ENCODE results near the gene YIPF3. TPM values are rescaled to one million over a fixed set of nuclear protein-coding genes. Genes with fewer than 3 reads are reported as not detected.
A peak's percentile ranks its signal among the peaks of the same experiment; 100 is the strongest.

The YIPF3 gene
- total and polyA plus RNA-seq, 2 donors (not counting 1 experiment from before 2014, with no cell fraction given), result 64.3 to 92.6 TPM

DNA sequence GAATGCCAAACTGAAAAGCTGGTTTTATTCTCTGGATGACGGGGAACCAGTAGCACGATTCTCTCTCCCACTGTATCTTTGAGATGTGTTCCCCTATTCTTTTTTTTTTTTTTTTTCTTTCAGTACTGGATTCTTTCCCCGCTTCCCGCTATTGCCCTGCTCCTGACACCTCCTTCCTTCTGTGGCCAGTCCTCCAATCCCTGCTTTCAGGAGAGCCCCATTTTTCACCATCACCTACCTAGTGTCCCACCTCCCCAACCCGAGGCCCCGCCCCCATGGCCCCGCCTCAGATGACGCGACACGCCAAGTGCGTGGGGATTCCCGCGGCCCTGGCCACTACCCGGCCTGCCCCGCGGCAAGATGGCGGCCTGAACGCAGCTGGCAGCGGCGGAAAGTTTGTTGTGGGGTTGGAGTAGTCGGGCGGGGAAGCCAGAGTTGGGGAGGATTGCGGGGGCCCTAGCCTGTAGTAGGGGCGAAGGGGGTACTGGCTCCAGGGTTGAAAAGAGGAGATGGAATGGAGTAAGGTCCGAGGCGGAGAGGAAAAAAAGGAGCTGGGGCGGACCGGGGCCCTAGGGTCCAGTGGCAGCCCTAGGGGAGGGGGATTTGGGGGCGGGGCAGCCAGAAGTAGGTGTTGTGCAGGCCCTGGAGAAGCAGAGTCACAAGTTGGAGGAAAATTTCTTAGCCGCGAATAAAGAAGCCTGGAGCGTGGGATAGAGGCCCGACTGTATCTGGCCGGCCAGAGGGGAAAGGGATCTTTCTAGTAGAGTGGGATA, 39.3 kb downstream of the YIPF3 start, which contains the start of gene TJAP1:
TSS of gene TJAP1 (plus strand) at position 336 of the 773 bp plus-strand sequence. CDS start 21,432 bp downstream, outside the sequence.
- intact Hi-C loops (cut with micrococcal nuclease), result loop anchor here (1.0 to 2.0 kb wide), 8 partner anchors 23 to 306 kb away; partner anchors contain the start of genes ABCC10, CUL9, DLK2 and LRRC73
- H3K27ac ChIP-seq (ENCODE audit: low read length in 2 of 2), result peak within 1 kb of the TSS; percentile 79 to 97
- peaks cover 6% of the 10 kb centered on the region for H4K20me1 ChIP-seq (ENCODE audit: control insufficient read depth, insufficient read depth, low read length, poor library complexity, severe bottlenecking)
- POLR2A ChIA-PET, result interaction anchor here (0.6 to 1.7 kb wide), 10 partner anchors 19 to 253 kb away, joined by 3 to 8 read pairs (median 5); partner anchors contain the start of gene LRRC73
- no peaks in the 10 kb centered on the region for H3K9me3 ChIP-seq (ENCODE audit: control extremely low read depth in 1 of 3, control insufficient read depth in 2 of 3, insufficient read depth in 1 of 3, low read length in 2 of 3)
- no peaks in the 10 kb centered on the region for H3K27me3 Mint-ChIP-seq
- TF ChIP-seq, protein P1, sequence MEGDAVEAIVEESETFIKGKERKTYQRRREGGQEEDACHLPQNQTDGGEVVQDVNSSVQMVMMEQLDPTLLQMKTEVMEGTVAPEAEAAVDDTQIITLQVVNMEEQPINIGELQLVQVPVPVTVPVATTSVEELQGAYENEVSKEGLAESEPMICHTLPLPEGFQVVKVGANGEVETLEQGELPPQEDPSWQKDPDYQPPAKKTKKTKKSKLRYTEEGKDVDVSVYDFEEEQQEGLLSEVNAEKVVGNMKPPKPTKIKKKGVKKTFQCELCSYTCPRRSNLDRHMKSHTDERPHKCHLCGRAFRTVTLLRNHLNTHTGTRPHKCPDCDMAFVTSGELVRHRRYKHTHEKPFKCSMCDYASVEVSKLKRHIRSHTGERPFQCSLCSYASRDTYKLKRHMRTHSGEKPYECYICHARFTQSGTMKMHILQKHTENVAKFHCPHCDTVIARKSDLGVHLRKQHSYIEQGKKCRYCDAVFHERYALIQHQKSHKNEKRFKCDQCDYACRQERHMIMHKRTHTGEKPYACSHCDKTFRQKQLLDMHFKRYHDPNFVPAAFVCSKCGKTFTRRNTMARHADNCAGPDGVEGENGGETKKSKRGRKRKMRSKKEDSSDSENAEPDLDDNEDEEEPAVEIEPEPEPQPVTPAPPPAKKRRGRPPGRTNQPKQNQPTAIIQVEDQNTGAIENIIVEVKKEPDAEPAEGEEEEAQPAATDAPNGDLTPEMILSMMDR (IDR thresholded peaks at IDR 0.05), result no peak
- no peak for TF ChIP-seq EZH2 (IDR thresholded peaks at IDR 0.05; ENCODE audit: borderline replicate concordance, insufficient read depth, low read depth, low read length, poor library complexity, severe bottlenecking)
- H3K9me3 Mint-ChIP-seq (ENCODE audit: insufficient read depth), result no peaks in the 10 kb centered on the region
- peaks cover 14 to 22% of the 10 kb centered on the region in 2 donors for H3K4me1 ChIP-seq (ENCODE audit: control insufficient read depth in 2 of 2, insufficient read depth in 2 of 2, low read length in 2 of 2)
- WGBS (ENCODE audit: insufficient coverage), result 0% methylated on average over 29 of the region's 34 CpGs
- peak within 1 kb of the TSS; percentile 96 for H3K4me3 Mint-ChIP-seq
- no peaks in the 10 kb centered on the region for H3K27me3 ChIP-seq (replicated peaks in 1 of 4; ENCODE audit: control extremely low read depth in 1 of 4, control insufficient read depth in 3 of 4, insufficient read depth in 4 of 4, low read length in 3 of 4)
- peaks cover 41% of the 10 kb centered on the region for H3K4me1 Mint-ChIP-seq
- peak within 1 kb of the TSS; percentile 98 for H3K27ac Mint-ChIP-seq
- CTCF ChIA-PET, result interaction anchor here (0.5 to 1.6 kb wide), 6 partner anchors 22 to 1968 kb away, joined by 3 to 7 read pairs (median 4); partner anchors contain the start of gene DLK2
- H2AFZ ChIP-seq (ENCODE audit: insufficient read depth, low read depth, low read length, poor library complexity, severe bottlenecking), result peak within 1 kb of the TSS; percentile 87
- peaks cover 68% of the 10 kb centered on the region for H3K79me2 ChIP-seq (ENCODE audit: control insufficient read depth, insufficient read depth, low read length)
- peak; percentile 94 for DNase-seq
- peak within 1 kb of the TSS; percentile 80 for H3K4me2 ChIP-seq (replicated peaks; ENCODE audit: low read depth, low read length, poor library complexity, severe bottlenecking)
- H3K9ac ChIP-seq (ENCODE audit: low read length), result peak within 1 kb of the TSS; percentile 95
- H3K36me3 ChIP-seq (replicated peaks in 1 of 2; ENCODE audit: control extremely low read depth in 1 of 2, control insufficient read depth in 1 of 2, extremely low read depth in 1 of 2, insufficient read depth in 2 of 2, low read length in 1 of 2), result no peaks in the 10 kb centered on the region
- ATAC-seq (ENCODE audit: low read depth), result peak; percentile 100
- H3K4me3 ChIP-seq (ENCODE audit: control extremely low read depth in 1 of 5, extremely low read depth in 1 of 5, insufficient read depth in 1 of 5, low read depth in 2 of 5, low read length in 4 of 5), result peak within 1 kb of the TSS; percentile 51 to 81 (median 71)

Data from B cell (primary cell).